ENCODE measurements around the gene KLRF2. TPM values are rescaled to one million over a fixed set of nuclear protein-coding genes. Genes with fewer than 3 reads are reported as not detected.

The KLRF2 gene
- not detected for total RNA-seq
- polyA plus RNA-seq = under 1 TPM in 1 of 3 donors, not detected in 2; 0.17 TPM
- long read RNA-seq, donor 1 = 0 reads
- long read RNA-seq, donor 2 = 0 reads

GRCh38 chr12:9881246-9881645 is at the start of gene KLRF2:
Gene KLRF2 (plus strand): TSS chr12:9881489. CDS start chr12:9881596, 107 bp downstream.
- intact Hi-C loops (cut with DNase I; ENCODE audit: low total_unique reads) = no loop called here
- no peak within 1 kb of the TSS for H3K27ac ChIP-seq
- H3K27me3 ChIP-seq (replicated peaks in 1 of 7) = no peaks in the 10 kb centered on the region
- H3K9me3 ChIP-seq = no peaks in the 10 kb centered on the region
- DNase-seq = no peak
- no peaks in the 10 kb centered on the region for H3K4me1 ChIP-seq
- WGBS, 5 donors = 88 to 94% (median 91%) methylated on average over 3 of the region's 3 CpGs
- H3K36me3 ChIP-seq = no peaks in the 10 kb centered on the region
- TF ChIP-seq POLR2A (IDR thresholded peaks at IDR 0.05) (no peak), CTCF (IDR thresholded peaks at IDR 0.05 in 8 of 11, conservative IDR thresholded peaks at IDR 0.05 in 3 of 11) (no peak), POLR2AphosphoS5 (IDR thresholded peaks at IDR 0.05) (no peak)
- no peak within 1 kb of the TSS for H3K4me3 ChIP-seq

GRCh38 chr12:9831720-9832119 is 49.6 kb upstream of the KLRF2 start:
- intact Hi-C loops (cut with DNase I; ENCODE audit: low total_unique reads) = no loop called here
- Histone ChIP-seq H3K4me3 (no peak overlapping the region), H3K27me3 (replicated peaks in 1 of 7) (no peaks in the 10 kb centered on the region), H3K36me3 (no peaks in the 10 kb centered on the region), H3K9me3 (no peaks in the 10 kb centered on the region), H3K4me1 (no peaks in the 10 kb centered on the region), H3K27ac (no peak overlapping the region)
- TF ChIP-seq POLR2A (IDR thresholded peaks at IDR 0.05) = no peak
- 60 to 66% (median 63%) methylated on average over 3 of the region's 3 CpGs for WGBS, 5 donors
- DNase-seq = no peak

- intact Hi-C loops (cut with DNase I; ENCODE audit: low total_unique reads) = no loop called here
Measured at GRCh38 chr12:9843407-9843806, 37.9 kb upstream of the KLRF2 start.

GRCh38 chr12:9848899-9849298 is 32.4 kb upstream of the KLRF2 start:
- Histone ChIP-seq H3K9me3 (peaks cover 0 to 53% (median 46%) of the 10 kb centered on the region in 8 donors), H3K4me3 (no peak overlapping the region), H3K27me3 (replicated peaks in 1 of 7) (no peaks in the 10 kb centered on the region), H3K36me3 (peaks cover 2 to 45% (median 24%) of the 10 kb centered on the region in 6 donors), H3K4me1 (no peaks in the 10 kb centered on the region), H3K27ac (no peak overlapping the region)
- intact Hi-C loops (cut with DNase I; ENCODE audit: low total_unique reads) = no loop called here
- 75 to 92% (median 88%) methylated on average over 2 to 5 of the region's 5 CpGs for WGBS, 5 donors
- DNase-seq = peak; percentile 58
- TF ChIP-seq CTCF (IDR thresholded peaks at IDR 0.05 in 8 of 11, conservative IDR thresholded peaks at IDR 0.05 in 3 of 11) (no peak), POLR2A (IDR thresholded peaks at IDR 0.05) (no peak), POLR2AphosphoS5 (IDR thresholded peaks at IDR 0.05) (no peak)

More at GRCh38 chr12:9843407-9843806, 37.9 kb upstream of the KLRF2 start:
- Histone ChIP-seq H3K27ac (no peak overlapping the region), H3K4me1 (no peaks in the 10 kb centered on the region), H3K9me3 (peaks cover 0 to 33% (median 29%) of the 10 kb centered on the region in 8 donors), H3K4me3 (no peak overlapping the region), H3K27me3 (replicated peaks in 1 of 7) (no peaks in the 10 kb centered on the region), H3K36me3 (no peaks in the 10 kb centered on the region)
- 60 to 87% (median 78%) methylated on average over 3 of the region's 3 CpGs for WGBS, 5 donors
- TF ChIP-seq POLR2A (IDR thresholded peaks at IDR 0.05) (no peak), POLR2AphosphoS5 (IDR thresholded peaks at IDR 0.05) (no peak)
- no peak for DNase-seq

- Histone ChIP-seq H3K36me3 (peaks cover 2 to 67% (median 38%) of the 10 kb centered on the region in 6 donors), H3K4me3 (no peak overlapping the region), H3K9me3 (peaks cover 0 to 44% (median 39%) of the 10 kb centered on the region in 8 donors), H3K27me3 (replicated peaks in 1 of 7) (no peaks in the 10 kb centered on the region), H3K4me1 (peaks cover 0 to 10% (median 0%) of the 10 kb centered on the region in 6 donors), H3K27ac (no peak overlapping the region)
- no peak for TF ChIP-seq POLR2A (IDR thresholded peaks at IDR 0.05)
- no peak for DNase-seq
- 89 to 98% (median 96%) methylated on average over 5 of the region's 5 CpGs for WGBS, 5 donors
- intact Hi-C loops (cut with DNase I; ENCODE audit: low total_unique reads) = no loop called here
Measured at GRCh38 chr12:9851050-9851449, 30.2 kb upstream of the KLRF2 start.
